DND-41 (cell line): ENCODE measurements around the gene HSF4.

Experiments used
- ATAC-seq: fragments of 200-7000 bp; cut with Tn5 transposase; 3 replicates; pipeline ENCODE4 v1.9.1; 2021; ENCODE audit warnings: low read depth; ENCODE audit not compliant: insufficient read depth
- DNase-seq: peaks from one replicate; pipeline ENCODE4 v3.0.0-alpha.2; 2020
- H2AFZ ChIP-seq: 2 replicates; pipeline ENCODE4 v1.6.0; 2012; ENCODE audit warnings: low read depth, low read length
- H3K27ac ChIP-seq: 2 replicates; pipeline ENCODE4 v1.5.1; 2012; ENCODE audit warnings: low read length, inconsistent platforms
- H3K27me3 ChIP-seq: fragments of 200-600 bp; sonication (generic); 2 replicates; pipeline ENCODE4 v1.6.0; 2012; ENCODE audit warnings: low read length, mild to moderate bottlenecking, inconsistent platforms; ENCODE audit not compliant: insufficient read depth, poor library complexity
- H3K36me3 ChIP-seq: 2 replicates; pipeline ENCODE4 v1.5.1; 2012; ENCODE audit warnings: low read length, inconsistent platforms; ENCODE audit not compliant: insufficient read depth
- H3K4me1 ChIP-seq: 2 replicates; pipeline ENCODE4 v1.5.1; 2012; ENCODE audit warnings: mild to moderate bottlenecking, low read length; ENCODE audit not compliant: insufficient read depth
- H3K4me2 ChIP-seq: 2 replicates; pipeline ENCODE4 v1.6.0; 2012; ENCODE audit warnings: mild to moderate bottlenecking, moderate library complexity, low read length, inconsistent platforms; ENCODE audit not compliant: insufficient read depth
- H3K4me3 ChIP-seq, 2 experiments: fragments of 200-600 bp in 1 of 2; shearing (Covaris generic) in 1 of 2; 2 replicates each; pipeline ENCODE4 v1.5.1; 2012 to 2016; ENCODE audit warnings: inconsistent platforms in 2 of 2, low read length in 2 of 2, mild to moderate bottlenecking in 2 of 2, low read depth in 1 of 2, moderate library complexity in 1 of 2
- H3K79me2 ChIP-seq: 2 replicates; pipeline ENCODE4 v1.6.0; 2012; ENCODE audit warnings: low read length, inconsistent platforms; ENCODE audit not compliant: insufficient read depth
- H3K9ac ChIP-seq: 2 replicates; pipeline ENCODE4 v1.6.0; 2012; ENCODE audit warnings: low read depth, mild to moderate bottlenecking, inconsistent platforms, low read length, moderate library complexity
- H3K9me3 ChIP-seq: 2 replicates; pipeline ENCODE4 v1.5.1; 2012; ENCODE audit warnings: low read length, moderate library complexity, mild to moderate bottlenecking, inconsistent platforms; ENCODE audit not compliant: insufficient read depth, severe bottlenecking
- H4K20me1 ChIP-seq: 2 replicates; pipeline ENCODE4 v1.6.0; 2012; ENCODE audit warnings: low read length; ENCODE audit not compliant: insufficient read depth
- EZH2 ChIP-seq: IDR thresholded peaks from 3 replicates; pipeline ENCODE4 v1.6.1; 2012; ENCODE audit warnings: borderline replicate concordance, low read depth, mild to moderate bottlenecking, moderate library complexity, low read length, inconsistent platforms; ENCODE audit not compliant: severe bottlenecking
- TF ChIP-seq, protein P1 (sequence below): IDR thresholded peaks from 2 replicates; pipeline ENCODE4 v1.5.1; 2012; ENCODE audit warnings: borderline replicate concordance, low read length, moderate library complexity, mild to moderate bottlenecking; ENCODE audit not compliant: poor library complexity, severe bottlenecking; ENCODE audit errors: extremely low read depth

Gene HSF4

DNA sequence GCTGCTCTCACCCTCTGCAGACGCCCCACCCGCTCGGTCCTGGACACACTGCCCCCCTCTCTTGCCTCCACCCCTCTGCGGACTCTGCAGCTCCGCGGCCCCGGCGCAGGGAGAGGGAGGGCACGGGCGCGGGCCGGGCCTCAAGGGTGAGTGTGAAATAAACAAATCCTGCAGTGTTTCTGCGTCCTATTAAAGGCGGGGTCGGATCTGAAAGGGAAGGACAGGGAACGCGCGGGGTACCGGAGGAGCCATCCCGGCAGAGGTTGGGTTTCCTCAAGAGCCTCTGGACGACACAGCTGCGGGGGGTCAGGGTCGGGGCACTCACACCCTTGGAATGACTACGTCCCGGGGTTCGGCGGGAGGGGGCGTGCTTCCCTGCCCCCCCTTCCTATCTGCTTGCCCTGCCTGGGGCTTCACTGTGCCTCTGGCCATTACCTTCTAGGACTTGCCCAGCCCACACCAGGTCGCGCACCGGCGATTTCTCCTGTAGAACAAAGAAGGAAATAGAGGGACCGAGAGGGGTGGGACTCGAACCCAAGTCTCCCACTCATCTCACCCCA lies 466 bp upstream of the HSF4 start:
- Histone ChIP-seq H3K36me3 (no peaks in the 10 kb centered on the region), H3K4me1 (peaks cover 30% of the 10 kb centered on the region), H3K79me2 (peaks cover 6% of the 10 kb centered on the region; the same call in 1 of the 2 replicates), H3K9me3 (no peaks in the 10 kb centered on the region), H3K27ac (no peak overlapping the region), H3K9ac (no peak overlapping the region), H3K27me3 (no peaks in the 10 kb centered on the region), H2AFZ (no peak overlapping the region), H4K20me1 (peaks cover under 1% of the 10 kb centered on the region), H3K4me3 (no peak overlapping the region), H3K4me2 (no peak overlapping the region)
- TF ChIP-seq, protein P1, sequence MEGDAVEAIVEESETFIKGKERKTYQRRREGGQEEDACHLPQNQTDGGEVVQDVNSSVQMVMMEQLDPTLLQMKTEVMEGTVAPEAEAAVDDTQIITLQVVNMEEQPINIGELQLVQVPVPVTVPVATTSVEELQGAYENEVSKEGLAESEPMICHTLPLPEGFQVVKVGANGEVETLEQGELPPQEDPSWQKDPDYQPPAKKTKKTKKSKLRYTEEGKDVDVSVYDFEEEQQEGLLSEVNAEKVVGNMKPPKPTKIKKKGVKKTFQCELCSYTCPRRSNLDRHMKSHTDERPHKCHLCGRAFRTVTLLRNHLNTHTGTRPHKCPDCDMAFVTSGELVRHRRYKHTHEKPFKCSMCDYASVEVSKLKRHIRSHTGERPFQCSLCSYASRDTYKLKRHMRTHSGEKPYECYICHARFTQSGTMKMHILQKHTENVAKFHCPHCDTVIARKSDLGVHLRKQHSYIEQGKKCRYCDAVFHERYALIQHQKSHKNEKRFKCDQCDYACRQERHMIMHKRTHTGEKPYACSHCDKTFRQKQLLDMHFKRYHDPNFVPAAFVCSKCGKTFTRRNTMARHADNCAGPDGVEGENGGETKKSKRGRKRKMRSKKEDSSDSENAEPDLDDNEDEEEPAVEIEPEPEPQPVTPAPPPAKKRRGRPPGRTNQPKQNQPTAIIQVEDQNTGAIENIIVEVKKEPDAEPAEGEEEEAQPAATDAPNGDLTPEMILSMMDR = no peak
- no peak for TF ChIP-seq EZH2
- no peak for DNase-seq
- ATAC-seq = no peak

DNA sequence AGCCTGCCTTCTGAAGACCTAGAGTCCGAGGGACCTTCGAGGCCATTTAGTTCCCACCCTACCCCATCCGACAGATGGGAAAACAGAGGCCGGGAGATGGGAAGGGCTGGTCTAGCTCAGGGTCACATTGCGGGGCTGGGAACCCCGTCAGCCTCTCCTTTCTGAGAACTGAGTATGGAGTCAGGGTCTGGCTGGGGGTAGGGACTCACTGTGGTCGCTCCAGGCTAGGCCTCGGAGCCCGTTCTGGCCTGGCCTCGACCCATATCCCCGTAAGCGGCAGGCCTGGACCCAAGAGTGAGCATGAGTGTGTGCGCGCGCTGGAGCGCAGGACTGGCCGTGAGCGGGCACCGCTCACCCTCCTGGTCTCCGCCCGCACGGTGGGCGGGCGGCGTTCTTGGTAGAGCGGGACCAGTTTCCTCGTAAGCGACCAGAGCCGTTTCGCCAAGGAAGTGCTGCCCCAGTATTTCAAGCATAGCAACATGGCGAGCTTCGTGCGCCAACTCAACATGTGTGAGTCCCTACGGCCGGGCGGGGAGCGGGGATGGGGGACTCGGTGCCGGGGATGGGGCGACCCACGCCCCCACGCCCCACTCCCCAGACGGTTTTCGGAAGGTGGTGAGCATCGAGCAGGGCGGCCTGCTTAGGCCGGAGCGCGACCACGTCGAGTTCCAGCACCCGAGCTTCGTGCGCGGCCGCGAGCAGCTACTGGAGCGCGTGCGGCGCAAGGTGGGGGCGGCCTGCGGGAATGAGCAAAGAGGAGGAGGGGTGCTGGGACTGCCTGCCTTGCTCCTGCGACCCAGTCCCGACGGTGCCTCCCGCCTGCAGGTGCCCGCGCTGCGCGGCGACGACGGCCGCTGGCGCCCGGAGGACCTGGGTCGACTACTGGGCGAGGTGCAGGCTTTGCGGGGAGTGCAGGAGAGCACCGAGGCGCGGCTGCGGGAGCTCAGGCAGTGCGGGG lies 855 bp downstream of the HSF4 start:
- ATAC-seq = no peak
- Histone ChIP-seq H3K27ac (no peak overlapping the region), H3K79me2 (peaks cover 6% of the 10 kb centered on the region; the same call in 1 of the 2 replicates), H3K9ac (no peak overlapping the region), H3K27me3 (no peaks in the 10 kb centered on the region), H3K4me1 (peaks cover 34% of the 10 kb centered on the region), H3K4me2 (no peak overlapping the region), H3K9me3 (no peaks in the 10 kb centered on the region), H3K36me3 (no peaks in the 10 kb centered on the region), H3K4me3 (no peak overlapping the region), H2AFZ (no peak overlapping the region), H4K20me1 (peaks cover 6% of the 10 kb centered on the region)
- TF ChIP-seq EZH2 = no peak
- no peak for DNase-seq

DNA sequence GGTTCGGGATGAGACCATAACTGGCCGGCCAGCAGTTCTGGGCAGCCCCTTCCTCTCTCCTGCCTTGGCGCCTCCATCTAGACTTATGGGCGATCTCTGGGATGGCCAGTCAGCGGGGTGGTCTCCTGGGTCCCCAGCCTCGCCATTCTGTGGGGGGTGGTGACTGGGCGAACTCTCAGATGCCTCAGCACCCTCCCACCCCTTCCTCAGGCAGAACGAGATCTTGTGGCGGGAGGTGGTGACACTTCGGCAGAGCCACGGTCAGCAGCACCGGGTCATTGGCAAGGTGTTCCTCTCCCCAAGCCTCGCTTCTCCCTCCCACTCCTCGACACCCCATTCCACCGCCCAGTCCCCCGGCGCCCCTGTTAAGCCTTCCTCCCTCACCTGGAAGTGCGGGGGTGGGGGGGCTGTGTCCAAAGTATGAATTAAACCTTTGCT lies 1.6 kb downstream of the HSF4 start:
- no peak overlapping the region for H3K27ac ChIP-seq
- no peak for DNase-seq
- no peak overlapping the region for H3K4me2 ChIP-seq
- peaks cover 31% of the 10 kb centered on the region for H3K4me1 ChIP-seq
- H3K79me2 ChIP-seq = peaks cover 6% of the 10 kb centered on the region; the same call in 1 of the 2 replicates
- H3K27me3 ChIP-seq = no peaks in the 10 kb centered on the region
- no peaks in the 10 kb centered on the region for H3K9me3 ChIP-seq
- H4K20me1 ChIP-seq = peaks cover 6% of the 10 kb centered on the region
- H3K36me3 ChIP-seq = no peaks in the 10 kb centered on the region
- ATAC-seq = no peak
- H3K9ac ChIP-seq = no peak overlapping the region
- no peak overlapping the region for H2AFZ ChIP-seq
- TF ChIP-seq, protein P1 = no peak
- TF ChIP-seq EZH2 = no peak
- H3K4me3 ChIP-seq = no peak overlapping the region

DNA sequence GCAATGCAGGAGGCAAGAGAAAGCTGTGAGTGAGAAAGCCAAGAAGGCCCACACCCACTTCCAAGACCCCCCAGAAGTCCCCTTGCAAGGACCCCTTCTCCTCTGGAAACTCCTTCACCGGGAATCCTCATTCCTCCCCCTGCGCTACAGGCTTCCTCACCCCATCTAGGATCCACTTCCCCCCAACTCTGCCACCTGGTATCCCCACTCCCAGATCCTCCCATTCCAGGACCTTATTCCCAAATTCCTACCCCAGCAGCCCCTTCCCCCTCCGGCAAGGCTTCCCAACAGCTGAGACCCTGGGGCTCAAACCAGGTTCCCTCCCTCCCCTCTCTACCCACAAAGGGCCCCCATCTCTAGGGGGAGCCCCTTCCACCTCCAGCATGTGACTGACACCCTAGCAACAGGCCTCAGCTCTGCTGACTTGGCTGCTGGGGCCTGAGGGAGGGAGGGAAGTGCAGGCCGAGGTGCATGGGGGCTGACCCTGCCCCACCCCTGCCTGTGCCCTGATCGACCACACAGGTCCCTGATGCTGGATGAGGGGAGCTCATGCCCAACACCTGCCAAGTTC lies 2.1 kb downstream of the HSF4 start:
- Histone ChIP-seq H3K4me2 (no peak overlapping the region), H3K79me2 (0 out of 2 replicates have a peak, but pooled peaks cover 2% of the 10 kb centered on the region), H4K20me1 (peaks cover 6% of the 10 kb centered on the region), H3K4me3 (no peak overlapping the region), H2AFZ (no peak overlapping the region), H3K9me3 (no peaks in the 10 kb centered on the region), H3K27ac (no peak overlapping the region), H3K4me1 (peaks cover 25% of the 10 kb centered on the region), H3K9ac (no peak overlapping the region), H3K36me3 (no peaks in the 10 kb centered on the region), H3K27me3 (no peaks in the 10 kb centered on the region)
- DNase-seq (no peak), ATAC-seq (no peak)
- TF ChIP-seq, protein P1 = no peak
- no peak for TF ChIP-seq EZH2
